NCI-H748 treated with DMSO at 0.1 percent for 48 hours (cell line): ENCODE measurements around the gene GCNT2.
"Not testable (repeated sequence)": the region's sequence is repeated elsewhere in the genome, so short reads cannot be mapped to it uniquely, and the experiment has no call there.

Experiments
- DNase-seq: peaks from one replicate; lab custom pipeline; 2025; lab: John Stamatoyannopoulos, UW

GCNT2 gene

DNA sequence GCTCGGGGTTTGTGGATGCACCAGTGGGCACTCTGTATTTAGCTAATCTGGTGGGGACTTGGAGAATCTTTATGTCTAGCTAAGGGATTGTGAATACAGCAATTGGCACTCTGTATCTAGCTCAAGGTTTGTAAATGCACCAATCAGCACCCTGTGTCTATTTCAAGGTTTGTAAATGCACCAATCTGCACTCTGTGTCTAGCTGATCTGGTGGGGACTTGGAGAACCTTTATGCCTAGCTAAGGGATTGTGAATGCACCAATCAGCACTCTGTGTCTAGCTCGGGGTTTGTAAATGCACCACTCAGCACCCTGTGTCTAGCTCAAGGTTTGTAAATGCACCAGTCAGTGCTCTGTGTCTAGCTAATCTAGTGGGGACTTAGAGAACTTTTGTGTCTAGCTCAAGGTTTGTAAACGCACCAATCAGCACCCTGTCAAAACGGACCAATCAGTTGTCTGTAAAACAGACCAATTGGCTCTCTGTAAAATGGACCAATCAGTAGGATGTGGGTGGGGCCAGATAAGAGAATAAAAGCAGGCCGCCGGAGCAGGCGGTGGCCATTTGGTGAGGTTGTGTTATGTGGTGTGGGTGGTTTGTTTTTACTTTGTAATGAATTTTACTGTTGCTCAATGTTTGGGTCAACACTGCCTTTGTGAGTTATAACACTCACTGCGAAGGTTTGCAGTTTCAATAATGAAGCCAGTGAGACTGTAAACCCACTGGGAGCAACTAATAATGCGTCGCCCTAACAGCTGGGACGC, 139.5 kb downstream of the GCNT2 start:
- DNase-seq: not testable (repeated sequence)

DNA sequence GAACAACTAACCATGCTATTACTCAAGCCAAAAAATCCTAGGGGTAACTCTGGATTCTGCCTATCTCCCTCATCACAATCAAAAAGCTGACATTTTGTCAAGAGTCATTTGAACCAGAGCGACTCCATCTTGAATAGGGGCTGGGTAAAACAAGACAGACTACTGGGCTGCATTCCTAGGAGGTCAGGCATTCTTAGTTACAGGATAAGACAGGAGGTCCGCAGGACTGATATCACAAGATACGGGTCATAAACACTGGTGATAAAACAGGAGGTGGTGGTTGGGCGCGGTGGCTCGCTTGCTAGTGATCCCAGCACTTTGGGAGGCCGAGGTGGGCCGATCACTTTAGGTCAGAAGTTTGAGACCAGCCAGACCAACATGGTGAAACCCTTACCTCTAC, 141.1 kb downstream of the GCNT2 start:
- DNase-seq: no peak

DNA sequence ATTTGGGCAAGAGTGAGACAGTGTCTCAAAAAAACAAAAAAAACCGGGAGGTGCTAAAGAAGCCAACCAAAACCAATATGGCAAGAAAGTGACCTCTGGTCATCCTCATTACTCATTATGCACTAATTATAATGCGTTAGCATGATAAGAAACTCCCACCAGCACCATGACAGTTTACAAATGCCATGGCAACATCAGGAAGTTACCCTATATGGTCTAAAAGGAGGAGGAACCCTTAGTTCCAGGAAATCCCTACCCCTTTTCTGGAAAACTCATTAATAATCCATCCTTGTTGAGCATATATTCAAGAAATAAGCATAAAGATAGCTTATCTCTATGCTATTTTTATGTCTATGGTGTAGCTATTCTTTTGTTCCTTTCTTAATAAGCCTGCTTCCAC, 141.6 kb downstream of the GCNT2 start:
- DNase-seq: no peak

DNA sequence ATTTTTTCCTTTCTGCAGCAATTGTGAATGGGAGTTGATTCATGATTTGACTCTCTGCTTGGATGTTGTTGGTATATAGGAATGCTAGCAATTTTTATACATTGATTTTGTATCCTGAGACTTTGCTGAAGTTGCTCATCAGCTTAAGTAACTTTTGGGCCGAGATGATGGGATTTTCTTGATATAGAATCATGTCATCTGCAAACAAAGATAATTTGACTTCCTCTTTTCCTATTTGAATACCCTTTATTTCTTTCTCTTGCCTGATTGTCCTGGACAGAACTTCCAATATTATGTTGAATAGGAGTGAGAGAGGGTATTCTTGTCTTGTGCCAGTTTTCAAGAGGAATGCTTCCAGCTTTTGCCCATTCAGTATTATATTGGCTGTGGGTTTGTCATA, 144.4 kb downstream of the GCNT2 start:
- not testable (repeated sequence) for DNase-seq

DNA sequence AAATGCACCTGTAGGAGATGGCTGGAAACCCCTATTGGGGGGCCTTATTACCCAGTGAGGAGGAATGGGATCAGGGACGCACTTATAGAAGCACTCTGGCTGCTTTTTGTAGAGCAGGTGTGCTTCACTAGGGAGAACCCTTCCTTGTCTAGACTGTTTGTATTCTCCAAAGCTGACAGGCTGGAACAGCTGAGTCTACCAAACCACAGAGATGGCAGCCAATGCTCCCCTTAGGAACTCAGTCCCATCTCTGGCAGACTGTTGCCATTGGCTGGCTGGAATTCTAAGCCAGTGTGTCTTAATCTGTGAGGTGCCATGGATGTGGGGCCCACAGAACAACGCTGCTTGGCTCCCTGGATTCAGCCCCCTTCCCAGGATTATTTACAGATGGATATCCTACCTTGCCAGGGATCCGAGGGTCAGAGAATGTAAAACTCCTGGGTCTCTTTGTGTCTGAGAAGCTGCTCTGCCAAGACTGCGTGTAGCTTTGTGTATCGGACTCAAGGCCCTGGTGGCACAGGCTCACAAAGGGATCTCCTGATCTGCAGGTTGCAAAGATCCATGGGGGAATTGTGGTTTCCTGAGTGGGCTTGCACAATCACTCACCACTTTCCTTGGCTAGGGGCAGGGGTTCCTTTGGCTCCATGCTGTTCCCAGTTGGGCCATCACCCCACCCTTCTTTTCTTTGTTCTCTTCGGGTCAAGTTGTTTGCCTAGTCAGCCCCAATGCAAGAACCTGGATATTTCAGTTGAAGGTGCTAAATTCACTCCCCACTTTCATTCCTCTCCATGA, 147.2 kb downstream of the GCNT2 start:
- no peak for DNase-seq

DNA sequence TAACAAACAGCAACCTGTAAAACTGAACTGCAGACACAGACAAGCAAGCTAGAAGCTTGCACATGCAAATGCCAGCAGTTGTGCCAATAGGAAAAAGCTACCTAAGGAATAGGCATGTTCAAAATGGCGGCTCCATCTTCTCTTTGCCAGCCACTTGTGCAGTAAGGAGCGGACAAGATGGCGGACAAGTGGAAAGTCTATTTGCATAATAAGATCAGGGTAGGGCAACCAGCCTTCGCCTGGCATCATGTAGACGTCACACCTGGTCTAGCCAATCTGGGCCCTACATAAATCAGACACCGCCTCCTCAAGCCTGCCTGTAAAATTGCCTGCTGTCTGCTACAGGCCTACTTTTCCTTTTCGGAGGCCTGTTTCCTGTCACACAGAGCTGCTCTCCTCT, 155.3 kb downstream of the GCNT2 start:
- DNase-seq: no peak

DNA sequence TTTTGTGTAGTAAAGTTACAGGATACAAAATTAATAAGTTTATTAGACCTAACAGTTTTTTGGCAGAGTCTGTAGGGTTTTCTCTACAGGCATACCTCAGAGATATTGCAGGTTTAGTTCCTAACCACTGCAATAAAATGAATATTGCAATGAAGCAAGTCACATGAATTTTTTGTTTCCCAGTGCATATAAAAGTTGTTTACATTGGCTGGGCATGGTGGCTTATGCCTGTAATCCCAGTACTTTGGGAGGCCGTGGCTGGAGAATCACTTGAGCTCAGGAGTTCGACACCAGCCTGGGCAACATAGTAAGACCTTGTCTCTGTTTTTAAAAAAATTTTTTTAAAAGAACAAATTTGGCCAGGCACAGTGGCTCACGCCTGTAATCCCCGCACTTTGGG, 157.3 kb downstream of the GCNT2 start:
- DNase-seq: no peak
